Subcutaneous abdominal adipose tissue (tissue), 5 donors: Measurements from ENCODE around the gene RIBC2.
"Not testable (repeated sequence)": the region's sequence is repeated elsewhere in the genome, so short reads cannot be mapped to it uniquely, and the experiment has no call there.

Experiments used
- H3K27ac ChIP-seq: one replicate; pipeline ENCODE4 v1.7.0; 2013; ENCODE audit warnings: low read depth, mild to moderate bottlenecking, inconsistent platforms, low read length, moderate library complexity
- H3K27me3 ChIP-seq, 5 donors: one replicate each; pipeline ENCODE4 v1.7.0; 2013; ENCODE audit warnings: low read length in 5 of 5, inconsistent platforms in 1 of 5; ENCODE audit not compliant: control insufficient read depth in 5 of 5, insufficient read depth in 4 of 5
- H3K36me3 ChIP-seq, 5 donors: one replicate each; pipeline ENCODE4 v1.7.0; 2013; ENCODE audit warnings: low read length in 5 of 5; ENCODE audit not compliant: control insufficient read depth in 5 of 5, insufficient read depth in 5 of 5
- H3K4me1 ChIP-seq, 5 donors: one replicate each; pipeline ENCODE4 v1.7.0; 2013; ENCODE audit warnings: low read length in 5 of 5, mild to moderate bottlenecking in 3 of 5, moderate library complexity in 1 of 5; ENCODE audit not compliant: control insufficient read depth in 5 of 5, insufficient read depth in 5 of 5
- H3K4me3 ChIP-seq, 5 donors: one replicate each; pipeline ENCODE4 v1.7.0; 2013; ENCODE audit warnings: low read length in 5 of 5, low read depth in 1 of 5
- H3K9ac ChIP-seq, 5 donors: one replicate each; pipeline ENCODE4 v1.7.0; 2013; ENCODE audit warnings: low read length in 5 of 5, mild to moderate bottlenecking in 4 of 5, moderate library complexity in 3 of 5
- H3K9me3 ChIP-seq, 5 donors: one replicate each; pipeline ENCODE4 v1.7.0; 2013; ENCODE audit warnings: low read length in 5 of 5; ENCODE audit not compliant: control insufficient read depth in 5 of 5
- donor health status: healthy.
- donor health status: healthy.
- donor health status: healthy.
- donor health status: healthy.
- donor health status: healthy.

RIBC2 gene

GRCh38 chr22:45454275-45454674, 40.8 kb downstream of the RIBC2 start:
- Histone ChIP-seq H3K36me3 (no peaks in the 10 kb centered on the region), H3K4me3 (no peak overlapping the region), H3K9me3 (no peaks in the 10 kb centered on the region), H3K27ac (no peak overlapping the region), H3K27me3 (peaks cover 0 to 13% (median 3%) of the 10 kb centered on the region in 5 donors), H3K9ac (no peak overlapping the region), H3K4me1 (peaks cover 3 to 29% (median 23%) of the 10 kb centered on the region in 5 donors)

GRCh38 chr22:45455212-45455611, 41.7 kb downstream of the RIBC2 start:
- H3K9ac ChIP-seq, result no peak overlapping the region
- H3K9me3 ChIP-seq, result no peaks in the 10 kb centered on the region
- no peaks in the 10 kb centered on the region for H3K36me3 ChIP-seq
- H3K4me1 ChIP-seq, result peaks cover 3 to 27% (median 21%) of the 10 kb centered on the region in 5 donors
- H3K27me3 ChIP-seq, result peaks cover 0 to 17% (median 6%) of the 10 kb centered on the region in 5 donors
- H3K4me3 ChIP-seq, result no peak overlapping the region
- H3K27ac ChIP-seq, result no peak overlapping the region

GRCh38 chr22:45455621-45456020, 42.1 kb downstream of the RIBC2 start:
- H3K9me3 ChIP-seq, result no peaks in the 10 kb centered on the region

GRCh38 chr22:45456811-45457210, 43.3 kb downstream of the RIBC2 start:
- Histone ChIP-seq H3K36me3 (no peaks in the 10 kb centered on the region), H3K4me1 (peaks cover 0 to 13% (median 10%) of the 10 kb centered on the region in 5 donors), H3K27me3 (peaks cover 0 to 17% (median 6%) of the 10 kb centered on the region in 5 donors), H3K9me3 (no peaks in the 10 kb centered on the region), H3K27ac (no peak overlapping the region), H3K9ac (no peak overlapping the region), H3K4me3 (no peak overlapping the region)

More at GRCh38 chr22:45455621-45456020, 42.1 kb downstream of the RIBC2 start:
- H3K9ac ChIP-seq, result no peak overlapping the region
- no peak overlapping the region for H3K4me3 ChIP-seq
- no peaks in the 10 kb centered on the region for H3K36me3 ChIP-seq
- H3K27ac ChIP-seq, result no peak overlapping the region
- peaks cover 0 to 17% (median 6%) of the 10 kb centered on the region in 5 donors for H3K27me3 ChIP-seq
- H3K4me1 ChIP-seq, result peaks cover 3 to 23% (median 17%) of the 10 kb centered on the region in 5 donors

- no peaks in the 10 kb centered on the region for H3K9me3 ChIP-seq
- no peak overlapping the region for H3K4me3 ChIP-seq
- H3K36me3 ChIP-seq, result no peaks in the 10 kb centered on the region
- peaks cover 0 to 19% (median 6%) of the 10 kb centered on the region in 5 donors for H3K27me3 ChIP-seq
- H3K4me1 ChIP-seq, result peaks cover 0 to 3% (median 0%) of the 10 kb centered on the region in 5 donors
- no peak overlapping the region for H3K9ac ChIP-seq
- no peak overlapping the region for H3K27ac ChIP-seq
Observed at GRCh38 chr22:45458532-45458931, 45.0 kb downstream of the RIBC2 start.

GRCh38 chr22:45459235-45459634, 45.7 kb downstream of the RIBC2 start:
- Histone ChIP-seq H3K4me1 (peaks cover 0 to 3% (median 0%) of the 10 kb centered on the region in 5 donors), H3K9ac (no peak overlapping the region), H3K27ac (no peak overlapping the region), H3K27me3 (peaks cover 0 to 18% (median 6%) of the 10 kb centered on the region in 5 donors), H3K9me3 (no peaks in the 10 kb centered on the region), H3K4me3 (no peak overlapping the region), H3K36me3 (no peaks in the 10 kb centered on the region)

GRCh38 chr22:45460288-45461109, 47.0 kb downstream of the RIBC2 start:
- H3K4me3 ChIP-seq, result no peak overlapping the region
- no peak overlapping the region for H3K9ac ChIP-seq
- H3K27me3 ChIP-seq, result peaks cover 0 to 13% (median 6%) of the 10 kb centered on the region in 5 donors
- no peaks in the 10 kb centered on the region for H3K36me3 ChIP-seq
- no peaks in the 10 kb centered on the region for H3K9me3 ChIP-seq
- no peak overlapping the region for H3K27ac ChIP-seq
- peaks cover 0 to 3% (median 0%) of the 10 kb centered on the region in 5 donors for H3K4me1 ChIP-seq

GRCh38 chr22:45462034-45462655, 48.7 kb downstream of the RIBC2 start:
- peaks cover 0 to 10% (median 9%) of the 10 kb centered on the region in 5 donors for H3K9me3 ChIP-seq
- H3K4me3 ChIP-seq, result no peak overlapping the region
- no peak overlapping the region for H3K27ac ChIP-seq
- peaks cover 0 to 9% (median 6%) of the 10 kb centered on the region in 5 donors for H3K27me3 ChIP-seq
- no peaks in the 10 kb centered on the region for H3K36me3 ChIP-seq
- H3K9ac ChIP-seq, result no peak overlapping the region
- H3K4me1 ChIP-seq, result peaks cover 0 to 3% (median 0%) of the 10 kb centered on the region in 5 donors

- not testable (repeated sequence) for H3K4me1 ChIP-seq, H3K36me3 ChIP-seq, H3K9ac ChIP-seq, H3K4me3 ChIP-seq, H3K27me3 ChIP-seq, H3K27ac ChIP-seq
- H3K9me3 ChIP-seq, result peaks cover 0 to 18% (median 10%) of the 10 kb centered on the region in 5 donors
Observed at GRCh38 chr22:45463691-45464090, 50.2 kb downstream of the RIBC2 start.

GRCh38 chr22:45465633-45466032, 52.1 kb downstream of the RIBC2 start:
- H3K36me3 ChIP-seq, result no peaks in the 10 kb centered on the region
- no peak overlapping the region for H3K4me3 ChIP-seq
- peaks cover 0 to 4% (median 0%) of the 10 kb centered on the region in 5 donors for H3K27me3 ChIP-seq
- no peak overlapping the region for H3K27ac ChIP-seq
- H3K9ac ChIP-seq, result no peak overlapping the region
- H3K9me3 ChIP-seq, result peaks cover 0 to 18% (median 10%) of the 10 kb centered on the region in 5 donors
- peaks cover 2 to 18% (median 12%) of the 10 kb centered on the region in 5 donors for H3K4me1 ChIP-seq
